SK-N-SH treated with all-trans-retinoic acid at 6 μM for 48 hours (cell line): Measurements from ENCODE around the gene PLD3.

Experiments used
- ATAC-seq: fragments of 200-7000 bp; cut with Tn5 transposase; 3 replicates; pipeline ENCODE4 v1.9.1; 2020; ENCODE audit warnings: mild to moderate bottlenecking, moderate library complexity
- ARNTL ChIP-seq: fragments of 450-650 bp; formaldehyde crosslinking; IDR thresholded peaks from 2 replicates; pipeline ENCODE4 v1.5.0; 2020; ENCODE audit warnings: low read depth, mild to moderate bottlenecking, moderate library complexity, borderline replicate concordance
- CREB5 ChIP-seq: fragments of 250-450 bp; sonication (Bioruptor Pico); IDR thresholded peaks from 2 replicates; pipeline ENCODE4 v1.5.1; 2020; ENCODE audit warnings: low read depth, mild to moderate bottlenecking, moderate library complexity
- CSDC2 ChIP-seq: fragments of 250-450 bp; sonication (Bioruptor Pico); IDR thresholded peaks from 2 replicates; pipeline ENCODE4 v1.5.0; 2020; ENCODE audit warnings: mild to moderate bottlenecking, moderate library complexity
- CSRNP3 ChIP-seq: fragments of 250-450 bp; sonication (Bioruptor Pico); IDR thresholded peaks from 2 replicates; pipeline ENCODE4 v1.5.1; 2021; ENCODE audit warnings: mild to moderate bottlenecking, moderate library complexity
- ESRRG ChIP-seq: fragments of 250-450 bp; sonication (Bioruptor Pico); IDR thresholded peaks from 2 replicates; pipeline ENCODE4 v1.6.1; 2021; ENCODE audit warnings: mild to moderate bottlenecking
- GLIS3 ChIP-seq: fragments of 250-450 bp; sonication (Bioruptor Pico); IDR thresholded peaks from 2 replicates; pipeline ENCODE4 v1.5.0; 2020; ENCODE audit warnings: mild to moderate bottlenecking, moderate library complexity
- ISL1 ChIP-seq: fragments of 250-450 bp; sonication (Bioruptor Pico); IDR thresholded peaks from 2 replicates; pipeline ENCODE4 v2.1.2; 2022; ENCODE audit warnings: mild to moderate bottlenecking, moderate library complexity
- PATZ1 ChIP-seq: fragments of 250-450 bp; sonication (Bioruptor Pico); IDR thresholded peaks from 2 replicates; pipeline ENCODE4 v1.8.0; 2020; ENCODE audit warnings: mild to moderate bottlenecking, moderate library complexity, borderline replicate concordance
- POU6F1 ChIP-seq: fragments of 250-450 bp; sonication (Bioruptor Pico); IDR thresholded peaks from 2 replicates; pipeline ENCODE4 v1.8.0; 2021; ENCODE audit warnings: low read depth, mild to moderate bottlenecking, moderate library complexity, borderline replicate concordance
- PPARA ChIP-seq: fragments of 250-450 bp; sonication (Bioruptor Pico); IDR thresholded peaks from 2 replicates; pipeline ENCODE4 v1.5.0; 2020; ENCODE audit warnings: mild to moderate bottlenecking, borderline replicate concordance
- RARB ChIP-seq: fragments of 250-450 bp; sonication (Bioruptor Pico); IDR thresholded peaks from 2 replicates; pipeline ENCODE4 v1.8.0; 2021; ENCODE audit warnings: mild to moderate bottlenecking, moderate library complexity
- SNAI2 ChIP-seq: fragments of 250-450 bp; sonication (Bioruptor Pico); IDR thresholded peaks from 2 replicates; pipeline ENCODE4 v1.5.0; 2020; ENCODE audit warnings: mild to moderate bottlenecking, moderate library complexity
- TCF4 ChIP-seq: fragments of 250-450 bp; sonication (Bioruptor Pico); IDR thresholded peaks from 2 replicates; pipeline ENCODE4 v1.8.0; 2021; ENCODE audit warnings: mild to moderate bottlenecking, moderate library complexity, borderline replicate concordance
- TOX ChIP-seq: fragments of 250-450 bp; sonication (Bioruptor Pico); IDR thresholded peaks from 2 replicates; pipeline ENCODE4 v1.8.0; 2021; ENCODE audit warnings: mild to moderate bottlenecking, moderate library complexity, borderline replicate concordance
- ZC3H10 ChIP-seq: fragments of 250-450 bp; sonication (Bioruptor Pico); IDR thresholded peaks from 2 replicates; pipeline ENCODE4 v1.5.1; 2021; ENCODE audit warnings: mild to moderate bottlenecking, moderate library complexity
- ZFP3 ChIP-seq: fragments of 250-450 bp; sonication (Bioruptor Pico); IDR thresholded peaks from 2 replicates; pipeline ENCODE4 v1.5.0; 2020; ENCODE audit warnings: mild to moderate bottlenecking, moderate library complexity
- ZFP30 ChIP-seq: fragments of 450-650 bp; formaldehyde crosslinking; IDR thresholded peaks from 2 replicates; pipeline ENCODE4 v1.5.0; 2022; ENCODE audit warnings: mild to moderate bottlenecking, moderate library complexity
- ZNF565 ChIP-seq: fragments of 450-650 bp; formaldehyde crosslinking; conservative IDR thresholded peaks from 2 replicates; pipeline ENCODE4 v1.5.0; 2020; ENCODE audit warnings: low read depth, mild to moderate bottlenecking, moderate library complexity
- ZNF70 ChIP-seq: fragments of 450-650 bp; formaldehyde crosslinking; IDR thresholded peaks from 2 replicates; pipeline ENCODE4 v1.5.0; 2020; ENCODE audit warnings: mild to moderate bottlenecking, moderate library complexity
- ZNF8 ChIP-seq: fragments of 450-650 bp; formaldehyde crosslinking; IDR thresholded peaks from 2 replicates; pipeline ENCODE4 v1.5.0; 2020; ENCODE audit warnings: mild to moderate bottlenecking, moderate library complexity

Gene PLD3

GRCh38 chr19:40312533-40312932 lies 36.0 kb upstream of the PLD3 start:
- TF ChIP-seq PATZ1 = no peak
- TF ChIP-seq ZFP30 (CRISPR knock-in tag) = no peak
- TF ChIP-seq, all 23 proteins: peak for 0
- ATAC-seq = no peak

GRCh38 chr19:40313229-40313983 lies 35.1 kb upstream of the PLD3 start:
- TF ChIP-seq CSRNP3 (CRISPR knock-in tag) (no peak), ZNF8 (CRISPR knock-in tag) (no peak), GLIS3 (CRISPR knock-in tag) (no peak), ZFP30 (CRISPR knock-in tag) (no peak), ZNF70 (CRISPR knock-in tag) (no peak)
- TF ChIP-seq, all 23 proteins: peak for 0
- ATAC-seq = no peak

- TF ChIP-seq PATZ1 = no peak
- no peak for TF ChIP-seq ZNF565 (CRISPR knock-in tag)
- no peak for TF ChIP-seq CSDC2 (CRISPR knock-in tag)
- TF ChIP-seq ZFP30 (CRISPR knock-in tag) = no peak
- TF ChIP-seq ESRRG (CRISPR knock-in tag) = no peak
- no peak for TF ChIP-seq ARNTL (CRISPR knock-in tag)
- TF ChIP-seq POU6F1 = no peak
- TF ChIP-seq, all 23 proteins: peak for 0
- no peak for ATAC-seq
Measured at GRCh38 chr19:40314656-40315055, 33.8 kb upstream of the PLD3 start.

GRCh38 chr19:40315812-40316470 lies 32.6 kb upstream of the PLD3 start:
- no peak for ATAC-seq
- TF ChIP-seq ZFP3 = no peak
- no peak for TF ChIP-seq RARB (CRISPR knock-in tag)
- no peak for TF ChIP-seq ISL1 (CRISPR knock-in tag)
- TF ChIP-seq ARNTL (CRISPR knock-in tag) = no peak
- TF ChIP-seq PPARA = no peak
- TF ChIP-seq GLIS3 (CRISPR knock-in tag) = no peak
- TF ChIP-seq CSDC2 (CRISPR knock-in tag) = no peak
- TF ChIP-seq SNAI2 (CRISPR knock-in tag) = no peak
- TF ChIP-seq ZC3H10 = no peak
- TF ChIP-seq ZNF8 (CRISPR knock-in tag) = no peak
- TF ChIP-seq CSRNP3 (CRISPR knock-in tag) = no peak
- no peak for TF ChIP-seq TCF4 (CRISPR knock-in tag)
- no peak for TF ChIP-seq TOX
- no peak for TF ChIP-seq CREB5 (CRISPR knock-in tag)
- TF ChIP-seq ZNF565 (CRISPR knock-in tag) = no peak
- no peak for TF ChIP-seq ZNF70 (CRISPR knock-in tag)
- no peak for TF ChIP-seq POU6F1
